NCI-H524 (cell line): Measurements from ENCODE around the gene SETD9.

Experiments
- DNase-seq, 2 experiments: peaks; one replicate each; lab custom pipeline; 2025; lab: John Stamatoyannopoulos, UW

Gene SETD9

GRCh38 chr5:56934325-56934724, 24.9 kb downstream of the SETD9 start:
- no peak for DNase-seq

- no peak for DNase-seq
These were observed 29.5 kb downstream of the SETD9 start for GRCh38 chr5:56938858-56939257.

GRCh38 chr5:56941981-56942380, 32.6 kb downstream of the SETD9 start:
- DNase-seq: no peak

- no peak for DNase-seq
These were observed 37.7 kb downstream of the SETD9 start for GRCh38 chr5:56947052-56947451.

GRCh38 chr5:56950626-56951125, 41.3 kb downstream of the SETD9 start:
- peak; percentile 21 to 31 for DNase-seq

GRCh38 chr5:56951126-56951945, 41.9 kb downstream of the SETD9 start:
- peak in 1 of 2 experiments; percentile 21 for DNase-seq

- peak; percentile 18 to 63 for DNase-seq
These were observed 42.7 kb downstream of the SETD9 start, which contains the start of gene MIER3 for GRCh38 chr5:56951946-56952691. MIER3 (minus strand) TSS chr5:56952123; CDS start chr5:56952102, 21 bp downstream.

GRCh38 chr5:56954262-56954661, 44.9 kb downstream of the SETD9 start:
- DNase-seq: no peak

GRCh38 chr5:56958595-56958994, 49.2 kb downstream of the SETD9 start:
- no peak for DNase-seq

- no peak for DNase-seq
These were observed 49.9 kb downstream of the SETD9 start for GRCh38 chr5:56959326-56959725.

- DNase-seq: no peak
These were observed 52.4 kb downstream of the SETD9 start for GRCh38 chr5:56961746-56962145.

- no peak for DNase-seq
These were observed 52.9 kb downstream of the SETD9 start for GRCh38 chr5:56962286-56962685.

GRCh38 chr5:56963246-56963645, 53.9 kb downstream of the SETD9 start:
- no peak for DNase-seq

GRCh38 chr5:56964173-56964572, 54.8 kb downstream of the SETD9 start:
- no peak for DNase-seq
